ENCODE results near the gene P3H4.

- no peak for TF ChIP-seq POLR2A (IDR thresholded peaks at IDR 0.05; ENCODE audit: low read depth, low read length)
- TF ChIP-seq POLR2AphosphoS5 (IDR thresholded peaks at IDR 0.05; ENCODE audit: low read depth, low read length), result no peak
- no peak for TF ChIP-seq TAF1 (IDR thresholded peaks at IDR 0.05; ENCODE audit: borderline replicate concordance, low read depth, low read length)
Measured at GRCh38 chr17:41771389-41772206, 40.2 kb downstream of the P3H4 start.

All from GM12892 (cell line).